Inferior parietal cortex (tissue), 1 donor: ENCODE measurements around the gene ACTG1.

ENCODE experiments used
- DNase-seq: peaks from one replicate; pipeline ENCODE4 v3.0.0-alpha.2; 2016; ENCODE audit errors: extremely low spot score

ACTG1 gene

DNA sequence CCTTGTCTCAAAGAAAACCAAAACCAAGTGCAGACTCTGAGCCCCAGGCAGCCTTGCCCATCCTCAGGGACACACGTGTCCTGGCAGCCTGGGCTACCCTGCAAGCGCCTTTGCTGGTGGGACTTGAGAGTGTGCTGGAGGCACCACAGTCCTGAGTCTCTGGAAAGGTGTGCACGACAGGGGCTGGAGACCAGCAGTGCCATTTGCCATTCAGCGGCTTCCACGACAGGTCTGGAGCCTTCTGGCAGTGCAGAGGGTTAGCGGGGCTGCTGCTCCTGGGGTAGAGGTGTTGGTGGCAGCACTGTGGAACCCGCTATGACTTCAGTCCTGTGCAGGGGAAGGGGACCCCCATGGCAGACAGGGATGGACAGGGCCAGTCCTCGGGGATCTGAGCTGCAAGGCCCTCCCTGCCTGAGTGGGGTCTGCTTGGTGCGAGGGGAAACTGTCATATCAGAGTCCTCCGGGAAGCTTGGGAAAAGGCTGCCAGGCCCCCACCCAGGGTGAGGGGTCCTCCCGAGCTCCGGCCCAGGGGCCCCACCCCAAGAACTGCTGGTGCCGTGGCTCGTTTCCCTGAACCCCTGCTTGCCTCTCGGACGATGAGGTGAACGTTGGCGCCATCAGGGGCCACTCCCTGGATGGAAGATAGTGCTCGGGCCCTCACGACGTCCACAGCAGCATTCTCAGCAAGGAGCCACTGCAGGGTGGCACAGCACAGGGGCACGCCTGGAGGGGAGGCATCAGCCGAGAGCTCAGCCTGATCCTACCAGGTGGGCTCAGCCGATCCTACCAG, 32.8 kb upstream of the ACTG1 start:
- no peak for DNase-seq

DNA sequence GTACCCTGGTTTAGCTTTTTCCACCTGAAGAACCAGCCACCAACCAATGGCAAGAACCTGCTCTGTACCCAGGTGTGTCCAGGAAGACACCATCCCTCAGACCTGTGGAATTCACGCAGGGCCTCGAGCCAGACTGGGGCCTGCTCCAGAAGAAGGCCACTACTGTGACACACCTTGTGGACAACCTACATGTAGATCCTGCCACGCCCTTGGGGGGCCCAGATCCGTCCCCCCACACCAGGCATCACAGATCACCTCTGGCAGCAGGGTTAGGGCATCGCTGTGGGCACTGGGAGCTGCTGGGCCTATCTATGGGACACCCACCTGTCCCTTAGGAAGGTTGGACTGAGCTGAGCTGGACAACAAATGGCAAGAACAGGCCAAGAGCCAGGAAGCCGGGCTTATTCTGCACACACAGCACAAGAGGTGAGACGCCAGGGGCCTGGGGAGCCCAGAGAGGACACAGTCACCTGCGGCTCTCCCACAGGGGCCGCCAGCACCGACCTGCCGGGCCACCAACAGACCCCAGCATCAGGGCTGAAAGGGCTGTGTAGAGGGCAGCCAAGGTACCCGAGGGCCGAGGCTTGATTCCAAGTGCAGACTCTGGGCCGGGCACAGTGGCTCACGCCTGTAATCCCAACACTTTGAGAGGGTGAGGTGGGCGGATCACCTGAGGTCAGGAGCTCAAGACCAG, 31.8 kb upstream of the ACTG1 start:
- DNase-seq, result no peak

DNA sequence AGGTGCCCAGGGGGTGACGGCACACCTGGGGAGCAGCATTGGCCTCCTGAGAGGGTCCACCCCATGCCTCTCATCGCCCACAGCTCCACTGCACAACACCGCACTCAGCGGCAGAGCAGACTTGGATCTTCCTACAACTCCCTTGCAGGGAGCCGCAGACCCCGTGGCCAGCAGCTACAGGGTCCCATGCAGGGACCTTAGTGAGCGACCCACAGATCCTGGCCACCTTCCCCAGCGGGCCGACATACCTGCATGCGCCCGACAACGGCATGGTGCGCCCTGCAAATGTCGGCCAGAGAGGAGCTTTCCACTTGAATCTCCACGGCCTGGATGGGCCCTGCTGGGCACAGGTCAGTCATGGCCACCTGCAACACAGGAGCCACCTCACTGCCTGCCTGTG, 31.2 kb upstream of the ACTG1 start:
- DNase-seq, result no peak

- no peak for DNase-seq
These were observed 30.7 kb upstream of the ACTG1 start for GRCh38 chr17:81543339-81543675.

DNA sequence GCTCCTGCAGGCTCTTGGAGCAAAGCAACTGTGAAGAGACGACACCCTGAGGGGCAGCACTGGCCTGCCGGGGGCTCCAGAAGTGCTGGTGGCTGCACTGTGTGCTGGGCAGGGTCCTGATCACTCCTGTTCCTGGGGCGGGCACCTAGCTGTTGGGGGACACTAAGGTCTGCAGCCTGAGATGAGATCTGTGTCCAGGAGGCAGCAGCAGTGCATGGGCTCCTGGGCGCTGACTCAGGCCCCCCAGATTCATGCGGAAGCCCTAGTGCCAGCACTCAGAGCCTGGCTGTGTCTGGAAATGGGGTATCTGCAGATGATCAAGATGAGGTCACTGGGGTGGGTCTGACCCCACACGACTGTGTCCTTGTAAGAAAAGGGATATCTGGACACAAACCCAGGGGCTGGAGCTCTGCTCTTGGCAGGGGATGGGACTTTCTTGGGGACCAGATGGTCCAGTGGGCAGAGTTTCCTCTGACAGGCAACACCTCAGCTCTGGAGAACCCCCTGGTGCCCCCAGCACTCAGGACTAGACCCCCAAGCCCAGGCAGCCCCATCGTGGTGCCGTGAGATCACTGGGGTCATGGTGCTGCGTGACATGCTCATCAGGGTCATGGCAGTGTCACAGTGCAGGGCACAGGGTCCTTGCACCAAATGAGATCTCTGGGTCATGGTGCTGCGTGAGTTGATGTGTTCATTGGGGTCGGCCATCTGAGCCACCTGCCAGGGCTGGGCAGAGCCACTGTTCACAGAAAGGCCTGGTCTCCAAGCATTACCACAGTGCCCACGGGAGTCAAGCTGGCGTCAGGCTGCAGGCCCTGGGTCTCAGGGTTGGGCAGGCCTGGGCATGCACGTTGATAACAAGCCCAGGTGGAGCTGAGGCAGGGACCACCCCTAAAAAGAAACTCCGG, 30.1 kb upstream of the ACTG1 start:
- no peak for DNase-seq

GRCh38 chr17:81541123-81541522, 28.5 kb upstream of the ACTG1 start:
- DNase-seq, result no peak

- no peak for DNase-seq
These were observed 28.1 kb upstream of the ACTG1 start for GRCh38 chr17:81540676-81541027.

GRCh38 chr17:81539961-81540675, 27.5 kb upstream of the ACTG1 start:
- DNase-seq, result no peak

GRCh38 chr17:81539571-81539900, 26.9 kb upstream of the ACTG1 start:
- DNase-seq, result no peak

DNA sequence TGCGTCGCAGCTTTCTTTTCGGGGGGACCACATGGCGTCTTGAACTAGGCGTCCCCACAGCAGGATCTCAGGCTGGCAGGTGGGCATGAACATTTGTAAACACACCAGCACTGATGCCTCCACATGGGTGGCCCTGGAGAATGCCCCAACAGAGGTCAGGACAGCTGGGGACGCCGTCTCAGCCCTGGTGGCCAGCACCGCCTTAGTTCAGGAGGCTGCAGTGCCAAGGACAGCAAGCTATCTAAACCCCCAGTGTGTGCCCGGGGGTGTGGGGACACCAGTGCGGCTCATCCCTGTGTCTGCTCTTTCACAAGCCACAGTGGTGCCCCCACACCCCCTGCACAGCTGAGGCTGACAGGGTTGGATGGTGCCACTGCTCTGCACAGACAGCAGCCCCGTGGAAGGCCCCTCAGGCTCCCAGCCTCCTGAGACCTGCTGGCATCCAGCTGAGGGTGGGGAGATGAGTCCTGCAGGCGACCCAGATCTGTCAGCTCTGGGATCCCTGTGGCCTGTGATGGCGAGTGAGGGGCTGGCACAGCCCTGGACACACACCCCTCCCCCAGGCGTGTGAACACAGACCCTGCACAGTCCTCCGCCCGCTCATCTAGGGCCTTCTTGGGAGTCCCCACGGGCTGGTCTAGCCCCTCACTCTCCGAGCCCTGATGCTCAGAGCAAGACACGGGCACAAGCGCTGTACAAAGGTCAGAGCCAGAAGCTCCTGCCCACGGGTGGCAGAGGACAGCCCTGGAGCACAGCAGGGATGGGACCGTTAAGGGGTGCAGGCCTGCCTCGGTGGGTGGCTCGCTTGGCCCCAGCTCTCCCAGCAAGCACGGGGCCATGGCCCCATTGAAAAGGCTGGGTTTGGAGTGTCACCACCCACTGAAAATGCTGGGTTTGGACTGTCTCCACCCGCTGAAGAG, 26.3 kb upstream of the ACTG1 start:
- DNase-seq, result no peak

GRCh38 chr17:81537856-81538555, 25.4 kb upstream of the ACTG1 start:
- DNase-seq, result no peak

DNA sequence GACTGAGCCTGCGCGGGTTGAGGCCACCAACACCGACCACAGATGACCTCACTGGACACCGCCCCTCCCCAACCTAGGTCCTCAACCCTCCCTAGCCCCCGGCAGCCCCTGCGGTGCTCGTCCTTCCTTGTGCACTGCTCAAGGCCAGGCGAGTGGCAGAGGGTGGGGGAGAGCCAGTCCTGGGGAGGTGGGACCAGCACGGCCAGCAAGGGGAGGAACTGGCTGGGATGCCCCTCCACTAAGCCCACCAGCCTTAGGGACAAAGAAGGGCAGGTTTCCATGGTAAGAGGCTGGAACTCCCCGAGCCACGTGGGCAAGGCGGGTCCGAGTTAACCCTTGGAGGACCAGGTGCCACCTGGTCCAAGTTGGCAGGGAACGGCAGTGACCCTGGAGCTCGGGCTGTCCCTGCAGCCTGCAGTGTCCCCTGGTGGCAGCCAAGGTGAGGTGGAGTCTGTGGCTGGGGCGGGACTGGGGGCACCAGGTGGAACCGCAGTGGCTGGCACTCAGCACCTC, 24.8 kb upstream of the ACTG1 start:
- no peak for DNase-seq

- no peak for DNase-seq
These were observed 24.0 kb upstream of the ACTG1 start for GRCh38 chr17:81536299-81537290.

DNA sequence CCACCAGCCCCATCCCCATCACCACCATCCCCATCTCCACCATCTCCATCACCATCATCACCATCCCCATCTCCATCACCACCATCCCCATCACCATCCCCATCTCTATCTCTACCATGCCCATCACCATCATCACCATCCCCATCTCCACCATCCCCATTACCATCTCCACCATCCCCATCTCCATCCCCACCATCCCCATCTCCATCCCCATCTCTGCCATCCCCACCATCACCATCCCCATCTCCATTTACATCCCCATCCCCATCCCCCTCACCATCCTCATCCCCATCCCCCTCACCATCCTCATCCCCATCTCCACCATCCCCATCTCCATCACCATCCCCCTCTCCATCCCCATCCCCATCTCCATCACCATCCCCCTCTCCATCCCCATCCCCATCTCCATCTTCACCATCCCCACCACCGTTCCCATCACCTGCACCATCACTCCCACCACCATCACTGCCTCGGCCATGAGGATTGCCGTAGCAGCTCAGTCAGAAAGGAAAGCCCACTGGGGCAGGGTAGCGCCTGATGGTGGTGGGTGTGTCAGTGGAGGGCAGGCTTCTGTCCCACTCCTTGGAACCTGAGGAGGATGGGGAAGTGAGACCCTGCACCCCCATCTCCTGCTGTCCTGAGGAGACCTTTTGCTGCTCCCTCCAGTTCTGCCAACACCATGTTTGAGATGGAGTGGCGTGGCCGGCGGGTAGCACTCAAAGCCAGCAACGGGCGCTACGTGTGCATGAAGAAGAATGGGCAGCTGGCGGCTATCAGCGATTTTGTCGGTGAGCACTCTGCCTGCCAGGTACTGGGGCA, 23.1 kb upstream of the ACTG1 start:
- no peak for DNase-seq

DNA sequence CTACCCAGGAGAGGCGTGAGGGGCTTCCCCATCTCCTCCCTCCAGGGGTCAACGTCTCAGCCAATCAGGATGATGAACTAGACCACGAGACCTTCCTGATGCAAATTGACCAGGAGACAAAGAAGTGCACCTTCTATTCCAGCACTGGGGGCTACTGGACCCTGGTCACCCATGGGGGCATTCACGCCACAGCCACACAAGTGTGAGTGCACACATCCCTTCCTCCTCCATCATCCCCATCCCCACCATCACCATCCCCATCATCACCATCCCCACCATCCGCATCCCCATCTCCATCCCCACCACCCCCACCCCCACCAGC, 22.4 kb upstream of the ACTG1 start:
- no peak for DNase-seq

GRCh38 chr17:81534157-81535006, 21.8 kb upstream of the ACTG1 start:
- DNase-seq, result no peak
